Adipocyte (in vitro differentiated cells): ENCODE measurements around the gene PCDHGB2.
"Not testable (repeated sequence)": the region's sequence is repeated elsewhere in the genome, so short reads cannot be mapped to it uniquely, and the experiment has no call there.

ENCODE experiments used
- DNase-seq: peaks from one replicate; pipeline ENCODE4 v3.0.0-alpha.2; 2015; ENCODE audit warnings: low read depth
- H3K27me3 ChIP-seq: replicated peaks from 2 replicates; pipeline ENCODE4 v1.7.0; 2013; ENCODE audit warnings: mild to moderate bottlenecking, low read length, moderate library complexity; ENCODE audit not compliant: control insufficient read depth, insufficient read depth
- H3K36me3 ChIP-seq: 2 replicates; pipeline ENCODE4 v1.7.0; 2013; ENCODE audit warnings: low read length, mild to moderate bottlenecking, moderate library complexity; ENCODE audit not compliant: control insufficient read depth, insufficient read depth, severe bottlenecking
- H3K4me1 ChIP-seq: 2 replicates; pipeline ENCODE4 v1.7.0; 2013; ENCODE audit warnings: mild to moderate bottlenecking, low read length, moderate library complexity; ENCODE audit not compliant: control insufficient read depth, insufficient read depth
- H3K4me3 ChIP-seq: 2 replicates; pipeline ENCODE4 v1.7.0; 2013; ENCODE audit warnings: mild to moderate bottlenecking, low read length, moderate library complexity
- H3K9ac ChIP-seq: 2 replicates; pipeline ENCODE4 v1.7.0; 2013; ENCODE audit warnings: mild to moderate bottlenecking, low read length, moderate library complexity
- H3K9me3 ChIP-seq: 2 replicates; pipeline ENCODE4 v1.7.0; 2013; ENCODE audit warnings: mild to moderate bottlenecking, low read length, moderate library complexity; ENCODE audit not compliant: control insufficient read depth

PCDHGB2 gene

DNA sequence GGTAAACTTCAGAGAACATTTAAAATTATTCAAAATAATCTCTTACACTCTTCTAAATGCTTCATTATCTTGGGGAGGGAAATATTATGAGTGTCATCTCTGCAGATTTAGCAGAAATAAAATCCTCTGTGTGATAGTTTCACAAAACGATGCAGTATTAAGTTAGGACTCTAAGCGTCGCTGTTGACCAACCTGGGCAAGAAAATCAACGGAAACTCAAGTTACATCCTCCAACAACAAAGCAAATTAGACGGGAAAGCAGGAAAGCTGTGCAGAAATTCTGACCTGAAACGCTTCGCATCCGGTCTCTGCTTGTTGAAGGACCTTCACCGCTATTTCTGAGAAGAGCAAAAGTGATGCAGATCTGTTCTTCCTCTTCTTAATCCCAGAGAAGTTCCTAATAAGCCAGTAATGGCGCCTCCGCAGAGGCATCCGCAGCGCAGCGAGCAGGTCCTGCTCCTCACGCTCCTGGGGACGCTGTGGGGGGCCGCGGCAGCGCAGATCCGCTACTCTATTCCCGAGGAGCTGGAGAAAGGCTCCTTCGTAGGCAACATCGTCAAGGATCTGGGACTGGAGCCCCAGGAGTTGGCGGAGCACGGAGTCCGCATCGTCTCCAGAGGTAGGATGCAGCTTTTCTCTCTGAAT lies 14.0 kb downstream of the PCDHGB2 start, which contains the start of gene PCDHGA6:
TSS of gene PCDHGA6 (plus strand) at position 219 of the 645 bp plus-strand sequence. CDS start at position 412, 193 bp downstream.
- H3K9ac ChIP-seq, result peak within 1 kb of the TSS; percentile 30
- peaks cover 11% of the 10 kb centered on the region for H3K27me3 ChIP-seq
- peaks cover 4% of the 10 kb centered on the region for H3K4me1 ChIP-seq
- H3K4me3 ChIP-seq, result peak within 1 kb of the TSS; percentile 76
- peaks cover 57% of the 10 kb centered on the region for H3K9me3 ChIP-seq
- DNase-seq, result peak; percentile 62
- H3K36me3 ChIP-seq, result no peaks in the 10 kb centered on the region

DNA sequence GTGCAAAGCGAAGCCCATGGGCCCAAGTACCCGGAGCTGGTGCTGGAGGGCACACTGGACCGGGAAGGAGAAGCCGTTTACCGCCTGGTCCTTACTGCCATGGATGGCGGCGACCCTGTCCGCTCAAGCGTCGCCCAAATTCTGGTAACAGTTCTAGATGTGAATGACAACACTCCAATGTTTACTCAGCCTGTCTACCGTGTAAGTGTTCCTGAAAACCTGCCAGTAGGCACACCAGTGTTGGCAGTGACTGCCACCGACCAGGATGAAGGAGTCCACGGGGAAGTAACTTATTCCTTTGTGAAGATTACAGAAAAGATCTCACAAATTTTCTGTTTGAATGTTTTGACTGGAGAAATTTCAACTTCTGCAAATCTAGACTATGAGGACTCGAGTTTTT lies 14.8 kb downstream of the PCDHGB2 start:
- Histone ChIP-seq H3K4me3 (peak overlapping the region; percentile 76), H3K36me3 (no peaks in the 10 kb centered on the region), H3K27me3 (peaks cover 11% of the 10 kb centered on the region), H3K4me1 (peaks cover 4% of the 10 kb centered on the region), H3K9ac (no peak overlapping the region), H3K9me3 (peaks cover 59% of the 10 kb centered on the region)
- DNase-seq, result no peak

DNA sequence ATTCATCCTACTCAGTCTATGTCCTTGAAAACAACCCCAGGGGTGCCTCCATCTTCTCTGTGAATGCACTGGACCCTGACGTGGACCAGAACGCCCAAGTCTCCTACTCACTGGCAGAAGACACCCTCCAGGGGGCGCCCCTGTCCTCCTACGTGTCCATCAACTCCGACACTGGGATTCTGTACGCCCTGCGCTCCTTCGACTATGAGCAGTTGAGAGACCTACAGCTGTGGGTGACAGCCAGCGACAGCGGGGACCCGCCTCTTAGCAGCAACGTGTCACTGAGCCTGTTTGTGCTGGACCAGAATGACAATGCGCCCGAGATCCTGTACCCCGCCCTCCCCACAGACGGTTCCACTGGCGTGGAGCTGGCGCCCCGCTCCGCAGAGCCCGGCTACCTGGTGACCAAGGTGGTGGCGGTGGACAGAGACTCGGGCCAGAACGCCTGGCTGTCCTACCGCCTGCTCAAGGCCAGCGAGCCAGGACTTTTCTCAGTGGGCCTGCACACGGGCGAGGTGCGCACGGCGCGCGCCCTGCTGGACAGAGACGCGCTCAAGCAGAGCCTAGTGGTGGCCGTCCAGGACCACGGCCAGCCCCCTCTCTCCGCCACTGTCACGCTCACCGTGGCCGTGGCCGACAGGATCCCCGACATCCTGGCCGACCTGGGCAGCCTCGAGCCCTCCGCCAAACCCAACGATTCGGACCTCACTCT lies 15.8 kb downstream of the PCDHGB2 start:
- peaks cover 11% of the 10 kb centered on the region for H3K27me3 ChIP-seq
- H3K9me3 ChIP-seq, result peaks cover 56% of the 10 kb centered on the region
- not testable (repeated sequence) for H3K9ac ChIP-seq, H3K4me3 ChIP-seq, H3K36me3 ChIP-seq, H3K4me1 ChIP-seq, DNase-seq

DNA sequence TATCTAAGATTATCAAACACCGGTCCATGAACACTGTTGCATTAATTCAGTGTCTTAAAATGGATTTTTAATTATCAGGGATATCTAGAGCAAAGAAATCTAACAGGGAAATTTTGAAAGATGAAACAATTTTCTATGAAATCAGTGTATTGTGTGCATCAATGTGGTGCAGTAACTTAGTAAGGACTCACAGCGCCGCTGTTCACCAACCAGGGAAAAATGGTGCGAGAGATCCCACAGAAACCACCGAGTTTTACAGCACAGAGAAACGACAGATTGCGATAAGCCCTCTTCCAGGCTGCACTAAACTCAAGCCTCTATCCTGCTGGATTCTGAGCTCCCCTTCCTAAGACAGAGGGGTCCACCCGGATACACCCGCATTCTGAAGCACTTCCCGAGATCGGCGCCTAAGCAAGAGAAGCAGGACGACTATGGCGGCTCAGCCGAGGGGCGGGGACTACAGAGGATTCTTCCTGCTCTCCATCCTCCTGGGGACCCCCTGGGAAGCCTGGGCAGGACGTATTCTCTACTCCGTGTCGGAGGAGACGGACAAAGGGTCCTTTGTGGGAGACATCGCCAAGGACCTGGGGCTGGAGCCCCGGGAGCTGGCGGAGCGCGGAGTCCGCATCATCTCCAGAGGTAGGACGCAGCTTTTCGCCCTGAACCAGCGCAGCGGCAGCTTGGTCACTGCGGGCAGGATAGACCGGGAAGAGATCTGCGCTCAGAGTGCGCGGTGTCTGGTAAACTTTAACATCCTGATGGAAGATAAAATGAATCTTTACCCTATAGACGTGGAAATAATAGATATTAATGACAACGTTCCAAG lies 22.9 kb downstream of the PCDHGB2 start, which contains the start of gene PCDHGA7:
TSS of gene PCDHGA7 (plus strand) at position 274 of the 826 bp plus-strand sequence. CDS start at position 432, 158 bp downstream.
- Histone ChIP-seq H3K4me1 (no peaks in the 10 kb centered on the region), H3K9me3 (peaks cover 28% of the 10 kb centered on the region), H3K4me3 (peak within 1 kb of the TSS; percentile 87), H3K36me3 (no peaks in the 10 kb centered on the region), H3K27me3 (no peaks in the 10 kb centered on the region), H3K9ac (peak within 1 kb of the TSS; percentile 84)
- peak; percentile 61 for DNase-seq

DNA sequence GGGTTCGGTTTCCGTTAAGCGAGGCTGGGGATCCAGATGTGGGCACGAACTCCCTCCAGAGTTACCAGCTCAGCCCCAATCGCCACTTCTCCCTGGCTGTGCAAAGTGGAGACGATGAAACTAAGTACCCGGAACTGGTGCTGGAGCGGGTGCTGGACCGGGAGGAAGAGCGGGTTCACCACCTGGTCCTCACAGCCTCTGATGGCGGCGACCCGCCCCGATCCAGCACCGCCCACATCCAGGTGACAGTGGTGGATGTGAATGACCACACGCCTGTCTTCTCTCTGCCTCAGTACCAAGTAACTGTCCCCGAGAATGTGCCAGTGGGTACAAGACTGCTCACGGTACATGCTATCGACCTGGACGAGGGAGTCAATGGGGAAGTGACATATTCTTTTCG lies 23.6 kb downstream of the PCDHGB2 start:
- peak overlapping the region; percentile 87 for H3K4me3 ChIP-seq
- H3K9ac ChIP-seq, result no peak overlapping the region
- peaks cover 31% of the 10 kb centered on the region for H3K9me3 ChIP-seq
- DNase-seq, result no peak
- H3K36me3 ChIP-seq, result no peaks in the 10 kb centered on the region
- no peaks in the 10 kb centered on the region for H3K27me3 ChIP-seq
- no peaks in the 10 kb centered on the region for H3K4me1 ChIP-seq

DNA sequence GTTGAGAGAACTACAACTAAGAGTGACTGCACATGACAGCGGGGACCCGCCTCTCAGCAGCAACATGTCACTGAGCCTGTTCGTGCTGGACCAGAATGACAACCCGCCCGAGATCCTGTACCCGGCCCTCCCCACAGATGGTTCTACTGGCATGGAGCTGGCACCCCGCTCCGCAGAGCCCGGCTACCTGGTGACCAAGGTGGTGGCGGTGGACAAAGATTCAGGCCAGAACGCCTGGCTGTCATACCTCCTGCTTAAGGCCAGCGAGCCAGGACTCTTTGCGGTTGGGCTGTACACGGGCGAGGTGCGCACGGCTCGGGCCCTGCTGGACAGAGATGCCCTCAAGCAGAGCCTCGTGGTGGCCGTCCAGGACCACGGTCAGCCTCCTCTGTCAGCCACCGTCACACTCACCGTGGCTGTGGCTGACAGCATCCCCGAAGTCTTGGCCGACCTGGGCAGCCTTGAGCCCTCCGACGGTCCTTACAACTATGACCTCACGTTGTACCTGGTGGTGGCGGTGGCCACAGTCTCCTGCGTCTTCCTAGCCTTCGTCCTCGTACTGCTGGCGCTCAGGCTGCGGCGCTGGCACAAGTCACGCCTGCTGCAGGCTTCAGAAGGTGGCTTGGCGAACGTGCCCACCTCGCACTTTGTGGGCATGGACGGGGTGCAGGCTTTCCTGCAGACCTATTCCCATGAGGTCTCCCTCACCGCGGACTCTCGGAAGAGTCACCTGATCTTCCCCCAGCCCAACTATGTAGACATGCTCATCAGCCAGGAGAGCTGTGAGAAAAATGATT lies 24.9 kb downstream of the PCDHGB2 start:
- Histone ChIP-seq H3K4me3 (no peak overlapping the region), H3K9me3 (peaks cover 39% of the 10 kb centered on the region), H3K36me3 (no peaks in the 10 kb centered on the region), H3K4me1 (no peaks in the 10 kb centered on the region), H3K9ac (no peak overlapping the region), H3K27me3 (no peaks in the 10 kb centered on the region)
- DNase-seq, result no peak

DNA sequence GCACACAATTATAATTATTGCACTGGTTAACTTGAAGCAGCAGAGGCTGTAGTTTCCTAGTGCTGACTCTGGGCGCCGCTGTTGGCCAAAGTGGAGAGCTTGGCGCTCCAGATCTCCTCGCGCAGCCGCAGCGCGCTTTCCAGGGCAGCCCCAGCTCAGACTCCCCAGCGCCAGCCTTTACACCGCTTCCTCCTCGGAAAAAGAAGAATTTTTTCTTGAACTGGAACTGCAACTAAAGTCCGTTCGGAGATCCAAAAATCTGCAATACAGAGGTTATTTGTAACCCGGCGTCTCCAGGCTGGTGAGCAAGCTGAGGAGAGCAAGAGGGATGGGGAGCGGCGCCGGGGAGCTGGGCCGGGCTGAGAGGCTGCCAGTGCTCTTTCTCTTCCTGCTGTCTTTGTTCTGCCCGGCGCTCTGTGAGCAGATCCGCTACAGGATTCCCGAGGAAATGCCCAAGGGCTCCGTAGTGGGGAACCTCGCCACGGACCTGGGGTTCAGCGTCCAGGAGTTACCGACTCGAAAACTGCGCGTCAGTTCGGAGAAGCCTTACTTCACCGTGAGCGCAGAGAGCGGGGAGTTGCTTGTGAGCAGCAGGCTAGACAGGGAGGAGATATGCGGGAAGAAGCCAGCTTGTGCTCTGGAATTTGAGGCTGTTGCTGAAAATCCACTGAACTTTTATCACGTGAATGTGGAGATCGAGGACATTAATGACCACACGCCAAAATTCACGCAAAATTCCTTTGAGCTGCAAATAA lies 27.9 kb downstream of the PCDHGB2 start, which contains the start of gene PCDHGB4:
TSS of gene PCDHGB4 (plus strand) at position 142 of the 755 bp plus-strand sequence. CDS start at position 329, 187 bp downstream.
- not testable (repeated sequence) for H3K9ac ChIP-seq, H3K36me3 ChIP-seq, H3K27me3 ChIP-seq, H3K4me1 ChIP-seq
- H3K9me3 ChIP-seq, result peaks cover 63% of the 10 kb centered on the region
- peak; percentile 22 for DNase-seq
- H3K4me3 ChIP-seq, result peak within 1 kb of the TSS; percentile 69

DNA sequence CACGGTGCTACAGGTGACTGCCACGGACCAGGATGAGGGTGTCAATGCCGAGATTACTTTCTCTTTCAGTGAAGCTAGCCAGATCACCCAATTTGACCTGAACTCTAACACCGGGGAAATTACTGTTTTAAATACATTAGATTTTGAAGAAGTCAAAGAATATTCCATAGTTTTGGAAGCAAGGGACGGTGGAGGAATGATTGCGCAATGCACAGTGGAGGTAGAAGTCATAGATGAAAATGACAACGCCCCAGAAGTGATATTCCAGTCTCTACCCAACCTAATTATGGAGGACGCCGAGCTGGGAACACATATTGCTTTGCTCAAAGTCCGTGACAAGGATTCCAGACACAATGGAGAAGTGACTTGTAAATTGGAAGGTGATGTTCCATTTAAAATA lies 28.9 kb downstream of the PCDHGB2 start:
- Histone ChIP-seq H3K9ac (no peak overlapping the region), H3K4me3 (peak overlapping the region; percentile 55), H3K9me3 (peaks cover 63% of the 10 kb centered on the region), H3K36me3 (no peaks in the 10 kb centered on the region), H3K4me1 (no peaks in the 10 kb centered on the region), H3K27me3 (no peaks in the 10 kb centered on the region)
- no peak for DNase-seq

DNA sequence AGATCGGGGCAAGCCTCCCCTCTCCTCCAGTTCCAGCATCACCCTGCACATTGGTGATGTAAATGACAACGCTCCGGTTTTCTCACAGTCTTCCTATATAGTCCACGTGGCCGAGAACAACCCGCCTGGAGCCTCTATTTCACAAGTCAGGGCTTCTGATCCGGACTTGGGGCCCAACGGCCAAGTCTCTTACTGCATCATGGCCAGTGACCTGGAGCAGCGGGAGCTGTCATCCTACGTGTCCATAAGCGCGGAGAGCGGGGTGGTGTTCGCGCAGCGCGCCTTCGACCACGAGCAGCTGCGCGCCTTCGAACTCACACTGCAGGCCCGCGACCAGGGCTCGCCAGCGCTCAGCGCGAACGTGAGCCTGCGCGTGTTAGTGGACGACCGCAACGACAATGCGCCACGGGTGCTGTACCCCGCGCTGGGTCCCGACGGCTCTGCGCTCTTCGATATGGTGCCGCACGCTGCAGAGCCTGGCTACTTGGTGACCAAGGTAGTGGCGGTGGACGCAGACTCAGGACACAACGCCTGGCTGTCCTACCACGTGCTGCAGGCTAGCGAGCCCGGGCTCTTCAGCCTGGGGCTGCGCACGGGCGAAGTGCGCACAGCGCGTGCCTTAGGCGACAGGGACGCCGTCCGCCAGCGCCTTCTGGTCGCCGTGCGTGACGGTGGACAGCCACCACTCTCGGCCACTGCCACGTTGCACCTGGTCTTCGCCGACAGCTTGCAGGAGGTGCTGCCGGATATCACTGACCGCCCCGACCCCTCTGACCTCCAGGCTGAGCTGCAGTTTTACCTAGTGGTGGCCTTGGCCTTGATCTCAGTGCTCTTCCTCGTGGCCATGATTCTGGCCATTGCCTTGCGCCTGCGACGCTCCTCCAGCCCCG lies 29.6 kb downstream of the PCDHGB2 start:
- Histone ChIP-seq H3K9me3 (peaks cover 65% of the 10 kb centered on the region), H3K27me3 (no peaks in the 10 kb centered on the region), H3K4me3 (peak overlapping the region; percentile 55), H3K4me1 (no peaks in the 10 kb centered on the region), H3K36me3 (no peaks in the 10 kb centered on the region), H3K9ac (no peak overlapping the region)
- no peak for DNase-seq
